ENCODE measurements around the gene MSANTD3.

MSANTD3 gene

GRCh38 chr9:100449420-100449819 lies 22.5 kb downstream of the MSANTD3 start:
- Histone ChIP-seq H3K4me3 (ENCODE audit: low read length) (no peak overlapping the region), H3K9ac (ENCODE audit: low read length) (no peak overlapping the region), H3K27me3 (ENCODE audit: control insufficient read depth, insufficient read depth, low read length) (no peaks in the 10 kb centered on the region), H3K4me1 (ENCODE audit: control insufficient read depth, insufficient read depth, low read length) (no peaks in the 10 kb centered on the region), H3K9me3 (ENCODE audit: control insufficient read depth, low read length) (no peaks in the 10 kb centered on the region), H3K36me3 (ENCODE audit: control insufficient read depth, insufficient read depth, low read length) (no peaks in the 10 kb centered on the region)

- H3K36me3 ChIP-seq (ENCODE audit: control insufficient read depth, insufficient read depth, low read length) = no peaks in the 10 kb centered on the region
- no peak overlapping the region for H3K4me3 ChIP-seq (ENCODE audit: low read length)
- no peak overlapping the region for H3K9ac ChIP-seq (ENCODE audit: low read length)
- no peaks in the 10 kb centered on the region for H3K4me1 ChIP-seq (ENCODE audit: control insufficient read depth, insufficient read depth, low read length)
- no peaks in the 10 kb centered on the region for H3K9me3 ChIP-seq (ENCODE audit: control insufficient read depth, low read length)
- H3K27me3 ChIP-seq (ENCODE audit: control insufficient read depth, insufficient read depth, low read length) = no peaks in the 10 kb centered on the region
Measured at GRCh38 chr9:100452894-100453293, 26.0 kb downstream of the MSANTD3 start.

GRCh38 chr9:100455470-100455869 lies 28.5 kb downstream of the MSANTD3 start:
- H3K36me3 ChIP-seq (ENCODE audit: control insufficient read depth, insufficient read depth, low read length) = no peaks in the 10 kb centered on the region
- H3K27me3 ChIP-seq (ENCODE audit: control insufficient read depth, insufficient read depth, low read length) = no peaks in the 10 kb centered on the region
- H3K9me3 ChIP-seq (ENCODE audit: control insufficient read depth, low read length) = no peaks in the 10 kb centered on the region
- H3K4me1 ChIP-seq (ENCODE audit: control insufficient read depth, insufficient read depth, low read length) = no peaks in the 10 kb centered on the region
- no peak overlapping the region for H3K9ac ChIP-seq (ENCODE audit: low read length)
- no peak overlapping the region for H3K4me3 ChIP-seq (ENCODE audit: low read length)

DNA sequence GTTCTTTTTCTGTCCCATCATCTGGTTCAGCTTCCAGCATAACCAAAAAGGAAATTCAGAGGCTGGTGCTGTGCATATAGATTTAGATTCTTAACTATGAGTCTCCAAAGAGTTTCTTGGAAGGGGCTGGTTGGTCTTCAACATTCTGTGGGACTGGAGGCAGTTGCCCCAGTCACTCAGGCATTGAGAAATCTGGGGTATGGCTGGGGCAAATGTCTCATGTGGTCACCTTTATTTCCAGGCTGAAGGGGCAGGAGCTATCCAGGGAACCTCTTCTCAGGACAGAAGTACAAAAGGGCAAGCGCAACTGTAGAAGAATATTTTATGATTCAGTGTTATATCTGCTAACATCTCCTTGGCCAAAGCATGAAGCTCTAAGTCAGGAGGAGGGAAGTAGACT lies 30.6 kb downstream of the MSANTD3 start:
- Histone ChIP-seq H3K9me3 (ENCODE audit: control insufficient read depth, low read length) (no peaks in the 10 kb centered on the region), H3K27me3 (ENCODE audit: control insufficient read depth, insufficient read depth, low read length) (no peaks in the 10 kb centered on the region), H3K36me3 (ENCODE audit: control insufficient read depth, insufficient read depth, low read length) (no peaks in the 10 kb centered on the region), H3K9ac (ENCODE audit: low read length) (no peak overlapping the region), H3K4me1 (ENCODE audit: control insufficient read depth, insufficient read depth, low read length) (no peaks in the 10 kb centered on the region), H3K4me3 (ENCODE audit: low read length) (no peak overlapping the region)

DNA sequence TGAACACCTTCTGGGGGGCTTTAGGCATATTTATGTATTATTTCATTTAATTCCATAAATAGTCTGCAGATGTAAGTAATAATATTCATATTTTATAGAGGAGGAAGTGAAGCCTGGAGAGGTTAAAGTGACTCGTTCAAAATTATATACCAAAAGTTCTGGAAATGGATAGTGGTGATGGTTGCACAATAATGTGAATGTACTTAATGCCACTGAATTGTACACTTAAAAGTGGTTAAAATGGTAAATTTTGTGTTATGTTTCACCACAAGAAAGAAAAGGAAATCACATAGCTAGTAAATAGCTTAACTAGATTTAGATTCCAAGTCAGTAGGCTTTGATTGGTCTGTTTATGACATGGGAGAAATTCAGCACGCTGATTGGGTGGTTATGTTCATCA lies 33.0 kb downstream of the MSANTD3 start:
- H3K27me3 ChIP-seq (ENCODE audit: control insufficient read depth, insufficient read depth, low read length) = no peaks in the 10 kb centered on the region
- no peaks in the 10 kb centered on the region for H3K4me1 ChIP-seq (ENCODE audit: control insufficient read depth, insufficient read depth, low read length)
- H3K4me3 ChIP-seq (ENCODE audit: low read length) = no peak overlapping the region
- H3K36me3 ChIP-seq (ENCODE audit: control insufficient read depth, insufficient read depth, low read length) = no peaks in the 10 kb centered on the region
- no peak overlapping the region for H3K9ac ChIP-seq (ENCODE audit: low read length)
- no peaks in the 10 kb centered on the region for H3K9me3 ChIP-seq (ENCODE audit: control insufficient read depth, low read length)

DNA sequence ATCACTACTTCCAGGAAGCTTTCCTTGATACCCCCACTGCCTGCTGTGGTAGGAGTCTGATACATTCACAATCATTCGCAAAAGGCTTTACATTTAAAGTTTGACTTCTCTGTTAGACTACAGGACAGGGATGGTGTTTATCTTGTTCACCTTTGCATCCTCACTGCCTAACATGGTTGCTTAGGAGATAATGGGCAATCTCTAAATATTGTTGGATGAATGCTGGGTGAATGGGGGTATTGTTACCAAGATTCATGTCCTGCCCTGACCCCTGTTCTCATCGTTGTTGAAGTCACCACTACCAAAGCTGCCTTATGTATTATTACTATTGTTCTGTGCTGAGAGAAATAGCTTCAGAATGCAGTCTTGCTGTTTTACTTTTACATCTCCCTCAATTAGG lies 38.3 kb downstream of the MSANTD3 start:
- Histone ChIP-seq H3K4me1 (ENCODE audit: control insufficient read depth, insufficient read depth, low read length) (no peaks in the 10 kb centered on the region), H3K9ac (ENCODE audit: low read length) (no peak overlapping the region)

DNA sequence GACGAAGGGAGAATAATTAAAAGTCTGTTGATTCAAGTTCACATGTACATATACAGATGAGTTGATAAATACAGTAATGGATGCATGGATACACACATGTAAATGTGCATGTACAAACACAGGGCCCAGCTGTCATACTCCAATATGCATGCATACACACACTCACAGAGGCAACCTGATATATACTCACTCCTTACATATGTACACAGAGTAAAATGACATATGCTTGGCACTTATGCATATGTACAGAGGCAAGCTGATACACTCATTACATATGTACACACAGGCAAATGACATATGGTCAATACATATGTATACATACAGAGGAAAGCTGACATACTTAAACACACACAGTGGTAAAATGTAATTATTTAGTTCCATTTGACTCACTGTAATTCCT lies 38.8 kb downstream of the MSANTD3 start:
- H3K9me3 ChIP-seq (ENCODE audit: control insufficient read depth, low read length) = no peaks in the 10 kb centered on the region
- no peak overlapping the region for H3K9ac ChIP-seq (ENCODE audit: low read length)
- H3K4me3 ChIP-seq (ENCODE audit: low read length) = no peak overlapping the region
- H3K4me1 ChIP-seq (ENCODE audit: control insufficient read depth, insufficient read depth, low read length) = no peaks in the 10 kb centered on the region
- H3K27me3 ChIP-seq (ENCODE audit: control insufficient read depth, insufficient read depth, low read length) = no peaks in the 10 kb centered on the region
- H3K36me3 ChIP-seq (ENCODE audit: control insufficient read depth, insufficient read depth, low read length) = no peaks in the 10 kb centered on the region

More for the DNA sequence above, 38.3 kb downstream of the MSANTD3 start:
- H3K36me3 ChIP-seq (ENCODE audit: control insufficient read depth, insufficient read depth, low read length) = no peaks in the 10 kb centered on the region
- H3K4me3 ChIP-seq (ENCODE audit: low read length) = no peak overlapping the region
- H3K9me3 ChIP-seq (ENCODE audit: control insufficient read depth, low read length) = no peaks in the 10 kb centered on the region
- H3K27me3 ChIP-seq (ENCODE audit: control insufficient read depth, insufficient read depth, low read length) = no peaks in the 10 kb centered on the region

DNA sequence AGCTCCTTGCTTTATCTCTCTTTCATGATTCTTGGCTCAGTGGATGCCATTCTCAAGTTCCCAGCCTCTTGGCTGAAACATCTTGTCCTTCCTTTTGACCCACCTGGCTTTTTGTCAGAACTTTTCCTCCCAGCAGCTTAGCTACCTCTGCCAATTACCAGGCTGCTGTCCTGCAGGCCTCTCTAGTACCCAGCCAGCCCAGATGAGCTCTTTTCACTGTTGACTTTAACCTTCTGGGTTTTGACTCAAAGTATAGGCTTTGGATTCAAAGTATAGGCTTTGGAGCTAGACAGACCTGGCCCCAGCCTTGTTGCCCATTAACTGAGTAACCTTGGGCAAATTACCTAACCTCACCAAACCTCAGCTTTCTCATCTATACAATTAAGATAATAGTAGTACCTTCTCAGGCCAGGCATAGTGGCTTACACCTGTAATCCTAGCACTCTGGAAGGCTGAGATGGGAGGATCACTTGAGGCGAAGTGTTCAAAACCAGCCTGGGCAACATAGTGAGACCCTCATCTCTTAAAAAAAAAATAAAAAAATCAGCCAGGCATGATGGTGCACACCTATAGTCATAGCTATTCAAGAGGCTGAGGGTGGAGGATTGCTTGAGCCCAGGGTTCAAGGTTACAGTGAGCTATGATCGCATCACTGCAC lies 39.4 kb downstream of the MSANTD3 start:
- H3K4me1 ChIP-seq (ENCODE audit: control insufficient read depth, insufficient read depth, low read length) = no peaks in the 10 kb centered on the region
- no peaks in the 10 kb centered on the region for H3K36me3 ChIP-seq (ENCODE audit: control insufficient read depth, insufficient read depth, low read length)
- no peak overlapping the region for H3K9ac ChIP-seq (ENCODE audit: low read length)
- no peak overlapping the region for H3K4me3 ChIP-seq (ENCODE audit: low read length)
- H3K27me3 ChIP-seq (ENCODE audit: control insufficient read depth, insufficient read depth, low read length) = no peaks in the 10 kb centered on the region
- H3K9me3 ChIP-seq (ENCODE audit: control insufficient read depth, low read length) = no peaks in the 10 kb centered on the region

- H3K27me3 ChIP-seq (ENCODE audit: control insufficient read depth, insufficient read depth, low read length) = peaks cover 4% of the 10 kb centered on the region
- H3K36me3 ChIP-seq (ENCODE audit: control insufficient read depth, insufficient read depth, low read length) = no peaks in the 10 kb centered on the region
- H3K9ac ChIP-seq (ENCODE audit: low read length) = no peak overlapping the region
- H3K4me3 ChIP-seq (ENCODE audit: low read length) = no peak overlapping the region
- H3K9me3 ChIP-seq (ENCODE audit: control insufficient read depth, low read length) = no peaks in the 10 kb centered on the region
- no peaks in the 10 kb centered on the region for H3K4me1 ChIP-seq (ENCODE audit: control insufficient read depth, insufficient read depth, low read length)
Measured at GRCh38 chr9:100466829-100467221, 39.9 kb downstream of the MSANTD3 start.

- H3K4me1 ChIP-seq (ENCODE audit: control insufficient read depth, insufficient read depth, low read length) = no peaks in the 10 kb centered on the region
- no peak overlapping the region for H3K9ac ChIP-seq (ENCODE audit: low read length)
- H3K4me3 ChIP-seq (ENCODE audit: low read length) = no peak overlapping the region
- no peaks in the 10 kb centered on the region for H3K9me3 ChIP-seq (ENCODE audit: control insufficient read depth, low read length)
- H3K36me3 ChIP-seq (ENCODE audit: control insufficient read depth, insufficient read depth, low read length) = no peaks in the 10 kb centered on the region
- peaks cover 4% of the 10 kb centered on the region for H3K27me3 ChIP-seq (ENCODE audit: control insufficient read depth, insufficient read depth, low read length)
Measured at GRCh38 chr9:100468041-100468440, 41.1 kb downstream of the MSANTD3 start.

DNA sequence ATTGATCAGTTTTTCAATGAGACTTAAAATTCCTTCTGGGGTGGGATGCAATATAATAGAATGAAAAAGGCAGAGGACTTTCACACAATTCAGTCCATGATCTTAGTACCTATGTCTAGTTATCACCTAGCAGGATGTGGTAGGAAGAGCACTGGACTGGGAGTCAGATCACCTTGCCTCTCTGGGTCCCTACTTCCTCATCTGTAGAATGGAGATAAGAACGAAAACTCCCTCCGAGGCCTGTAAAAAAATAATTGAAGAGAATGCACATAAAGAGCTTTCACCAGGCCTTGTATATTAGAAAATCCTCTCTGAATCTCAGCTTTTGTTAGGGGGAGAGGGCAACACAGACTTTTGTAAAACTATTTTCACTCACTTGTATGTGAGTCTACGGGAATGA lies 45.3 kb downstream of the MSANTD3 start:
- Histone ChIP-seq H3K36me3 (ENCODE audit: control insufficient read depth, insufficient read depth, low read length) (no peaks in the 10 kb centered on the region), H3K27me3 (ENCODE audit: control insufficient read depth, insufficient read depth, low read length) (peaks cover 20% of the 10 kb centered on the region), H3K9me3 (ENCODE audit: control insufficient read depth, low read length) (no peaks in the 10 kb centered on the region), H3K4me3 (ENCODE audit: low read length) (no peak overlapping the region), H3K9ac (ENCODE audit: low read length) (no peak overlapping the region), H3K4me1 (ENCODE audit: control insufficient read depth, insufficient read depth, low read length) (no peaks in the 10 kb centered on the region)

DNA sequence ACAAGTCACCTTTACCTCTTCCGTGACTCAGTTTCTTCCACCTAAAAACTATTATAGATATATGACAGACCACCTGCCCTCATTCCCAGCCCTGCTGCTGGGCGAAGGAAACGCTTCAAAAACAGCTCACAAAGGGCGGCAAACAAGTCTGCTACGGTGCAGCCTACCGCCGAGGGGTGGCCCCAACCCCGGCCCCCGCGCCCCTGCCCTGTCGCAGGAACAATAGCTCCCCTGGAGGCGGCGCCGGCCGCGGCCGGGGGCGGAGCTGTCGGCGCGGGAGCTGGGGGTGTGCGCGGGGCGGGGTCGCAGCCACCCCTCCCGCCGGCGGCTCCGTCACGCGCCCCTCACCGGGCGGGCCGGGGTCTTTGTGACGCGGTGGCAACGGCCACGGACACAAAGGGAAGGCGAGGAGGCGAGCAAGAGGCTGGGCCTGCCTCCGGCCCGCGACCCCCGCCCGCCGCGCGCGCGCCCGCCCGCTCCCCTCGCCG lies 45.9 kb downstream of the MSANTD3 start, which contains the start of gene TMEFF1:
Gene TMEFF1, plus strand, starts transcription at position 362 of the 488 bp plus-strand sequence. CDS start 396 bp downstream, outside the sequence.
- Histone ChIP-seq H3K27me3 (ENCODE audit: control insufficient read depth, insufficient read depth, low read length) (peaks cover 20% of the 10 kb centered on the region), H3K9me3 (ENCODE audit: control insufficient read depth, low read length) (no peaks in the 10 kb centered on the region), H3K36me3 (ENCODE audit: control insufficient read depth, insufficient read depth, low read length) (no peaks in the 10 kb centered on the region), H3K4me1 (ENCODE audit: control insufficient read depth, insufficient read depth, low read length) (no peaks in the 10 kb centered on the region), H3K9ac (ENCODE audit: low read length) (no peak within 1 kb of the TSS), H3K4me3 (ENCODE audit: low read length) (no peak within 1 kb of the TSS)

All from mucosa of stomach (tissue), 1 donor.